ENCODE data around the gene UTS2R.

GRCh38 chr17:82416771-82417170, 45.2 kb downstream of the UTS2R start:
- TF ChIP-seq POLR2A (IDR thresholded peaks at IDR 0.05) = no peak
- TF ChIP-seq POLR2AphosphoS5 (IDR thresholded peaks at IDR 0.05) = no peak
- TF ChIP-seq CTCF (IDR thresholded peaks at IDR 0.05) = no peak
